ENCODE results near the gene TMEM107.
A peak's percentile ranks its signal among the peaks of the same experiment; 100 is the strongest.

The TMEM107 gene

DNA sequence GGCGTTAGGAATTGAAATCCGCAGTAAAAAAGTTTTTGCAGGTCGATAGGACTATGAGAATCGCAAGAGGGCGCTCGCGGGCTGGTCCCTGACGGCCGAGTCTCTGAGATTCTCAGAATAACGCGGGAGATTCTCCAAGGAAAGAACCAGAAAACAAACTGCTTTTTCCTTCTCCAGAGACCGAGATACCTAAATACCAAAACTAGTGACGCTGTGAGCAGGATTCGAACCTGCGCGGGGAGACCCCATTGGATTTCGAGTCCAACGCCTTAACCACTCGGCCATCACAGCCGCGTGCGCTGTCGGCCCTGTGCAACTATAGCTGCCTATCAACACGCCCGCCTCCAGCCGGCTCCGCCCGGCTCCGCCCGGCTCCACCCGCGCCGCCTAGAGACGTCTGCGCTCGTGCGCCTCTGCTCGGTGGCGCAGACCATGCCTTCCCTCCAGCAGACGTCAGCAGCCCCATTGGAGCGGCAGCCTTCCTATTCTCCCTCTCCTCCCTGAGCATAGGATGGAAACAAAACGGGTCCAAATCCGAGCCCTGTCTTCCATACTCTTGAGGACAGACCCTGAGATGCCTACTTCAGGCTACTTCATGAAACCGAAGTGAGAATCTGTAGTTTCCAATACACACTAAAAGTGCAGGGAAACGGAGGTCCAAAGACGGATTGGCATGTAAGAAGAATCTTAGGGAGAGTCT is 37.4 kb downstream of the TMEM107 start:
- H3K4me3 ChIP-seq (ENCODE audit: low read depth, low read length): peak overlapping the region; percentile 67

DNA sequence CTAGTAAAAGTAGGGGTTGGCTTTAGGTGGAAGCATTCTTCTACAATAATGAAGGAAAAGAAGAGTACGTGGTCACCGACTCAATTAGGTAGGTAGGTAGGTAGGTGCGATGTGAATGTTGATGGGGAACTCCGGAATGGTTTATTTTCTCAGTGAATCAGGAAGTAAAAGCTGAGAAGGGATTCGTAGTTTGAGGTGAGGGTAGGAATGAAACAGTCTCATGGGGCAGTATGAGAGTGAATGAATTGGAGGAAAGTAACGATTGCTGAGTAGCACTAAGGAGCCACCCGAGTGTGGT is 37.9 kb downstream of the TMEM107 start:
- peak overlapping the region; percentile 67 for H3K4me3 ChIP-seq (ENCODE audit: low read depth, low read length)

DNA sequence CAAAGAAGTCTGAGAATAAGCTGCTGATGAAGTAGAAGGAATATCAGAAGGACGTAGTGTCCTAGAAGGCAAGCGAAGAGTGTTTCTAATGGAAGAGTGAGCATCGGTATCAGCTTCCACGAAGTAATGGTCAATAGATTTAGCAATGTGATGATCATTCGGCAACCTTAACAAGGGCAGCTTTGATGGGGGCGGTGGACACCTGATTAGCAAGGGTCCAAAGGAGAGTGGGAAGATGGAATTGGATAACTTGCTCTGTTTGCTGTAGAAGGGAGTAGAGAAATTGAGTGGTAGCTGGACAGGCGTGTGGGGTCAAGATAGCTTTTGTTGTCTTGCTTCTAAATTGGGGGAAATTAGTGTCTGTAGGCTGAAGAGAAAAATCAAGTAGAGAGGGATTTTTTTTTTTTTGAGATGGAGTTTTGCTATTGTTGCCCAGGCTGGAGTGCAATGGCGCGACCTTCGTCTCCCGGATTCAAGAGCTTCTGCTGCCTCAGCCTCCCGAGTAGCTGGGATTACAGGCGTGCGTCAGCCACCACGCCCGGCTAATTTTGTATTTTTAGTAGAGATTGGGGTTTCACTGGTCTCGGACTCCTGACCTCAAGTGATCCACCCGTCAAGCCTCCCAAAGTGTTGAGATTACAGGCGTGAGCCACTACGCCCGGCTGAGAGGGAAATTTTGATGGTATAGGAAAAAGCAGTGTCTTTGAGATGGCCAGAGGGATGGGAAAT is 38.4 kb downstream of the TMEM107 start:
- peak overlapping the region; percentile 67 for H3K4me3 ChIP-seq (ENCODE audit: low read depth, low read length)

DNA sequence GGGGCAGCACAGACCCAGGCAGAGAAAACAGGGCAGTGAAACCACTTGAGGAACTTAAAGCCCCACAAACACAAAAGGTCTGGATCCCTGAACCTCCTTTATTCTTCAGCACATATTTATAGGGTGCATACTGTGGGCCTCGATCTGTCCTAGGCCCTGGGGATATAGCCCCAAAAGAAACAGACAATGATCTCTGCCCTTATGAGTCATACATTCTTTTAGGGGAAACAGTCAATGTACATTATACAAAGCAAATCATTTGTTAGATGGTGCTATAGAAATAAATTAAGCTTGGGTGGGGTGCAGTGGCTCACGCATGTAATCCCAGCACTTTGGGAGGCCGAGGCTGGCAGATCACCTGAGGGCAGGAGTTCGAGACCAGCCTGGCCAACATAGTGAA is 42.2 kb downstream of the TMEM107 start:
- H3K4me3 ChIP-seq (ENCODE audit: low read depth, low read length): no peak overlapping the region

DNA sequence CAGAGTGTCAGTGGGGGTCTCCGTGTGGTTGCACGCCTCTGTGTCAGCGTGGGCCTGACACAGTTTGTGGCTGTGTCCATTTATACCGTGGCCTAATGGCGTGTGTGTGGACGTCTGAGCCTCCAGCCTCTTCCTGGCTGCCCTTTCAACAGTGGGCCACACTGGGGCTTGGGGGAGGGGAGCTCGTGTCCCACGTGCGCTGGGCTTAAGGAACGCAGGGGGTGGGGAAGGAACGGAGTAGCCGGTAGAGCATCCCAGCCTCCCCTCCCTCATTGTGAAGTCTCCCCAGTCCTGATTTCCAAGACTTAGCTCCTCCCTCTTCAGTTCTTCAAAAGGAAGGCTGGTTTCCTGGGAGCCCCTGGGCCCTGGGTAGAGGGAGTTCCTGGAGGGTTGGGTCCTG is 42.8 kb downstream of the TMEM107 start:
- H3K4me3 ChIP-seq (ENCODE audit: low read depth, low read length): no peak overlapping the region

DNA sequence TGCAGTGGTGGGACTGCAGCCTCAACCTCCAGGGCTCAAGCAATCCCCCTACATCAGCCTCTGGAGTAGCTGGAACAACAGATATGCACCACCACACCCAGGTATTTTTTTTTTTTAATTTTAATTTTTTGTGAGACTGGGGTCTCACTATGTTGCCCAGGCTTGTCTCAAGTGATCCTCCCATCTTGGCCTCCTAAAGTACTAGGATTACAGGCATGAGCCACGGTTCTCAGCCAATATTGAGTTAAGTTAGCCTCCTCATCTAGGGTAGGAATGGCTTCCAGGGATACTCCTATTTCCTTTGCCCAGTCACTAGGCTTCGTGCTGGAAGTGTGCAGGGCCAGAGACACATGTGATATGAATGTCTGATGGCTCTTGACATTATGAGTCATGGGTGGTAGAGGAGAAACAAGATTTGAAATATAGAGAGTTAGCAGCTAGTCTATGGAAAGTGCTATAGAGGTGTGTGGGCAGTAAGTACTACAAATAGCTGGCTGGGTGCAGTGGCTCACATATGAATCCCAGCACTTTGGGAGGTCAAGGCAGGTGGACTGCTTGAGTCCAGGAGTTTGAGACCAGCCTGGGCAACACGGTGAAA is 44.2 kb downstream of the TMEM107 start:
- H3K4me3 ChIP-seq (ENCODE audit: low read depth, low read length): no peak overlapping the region

DNA sequence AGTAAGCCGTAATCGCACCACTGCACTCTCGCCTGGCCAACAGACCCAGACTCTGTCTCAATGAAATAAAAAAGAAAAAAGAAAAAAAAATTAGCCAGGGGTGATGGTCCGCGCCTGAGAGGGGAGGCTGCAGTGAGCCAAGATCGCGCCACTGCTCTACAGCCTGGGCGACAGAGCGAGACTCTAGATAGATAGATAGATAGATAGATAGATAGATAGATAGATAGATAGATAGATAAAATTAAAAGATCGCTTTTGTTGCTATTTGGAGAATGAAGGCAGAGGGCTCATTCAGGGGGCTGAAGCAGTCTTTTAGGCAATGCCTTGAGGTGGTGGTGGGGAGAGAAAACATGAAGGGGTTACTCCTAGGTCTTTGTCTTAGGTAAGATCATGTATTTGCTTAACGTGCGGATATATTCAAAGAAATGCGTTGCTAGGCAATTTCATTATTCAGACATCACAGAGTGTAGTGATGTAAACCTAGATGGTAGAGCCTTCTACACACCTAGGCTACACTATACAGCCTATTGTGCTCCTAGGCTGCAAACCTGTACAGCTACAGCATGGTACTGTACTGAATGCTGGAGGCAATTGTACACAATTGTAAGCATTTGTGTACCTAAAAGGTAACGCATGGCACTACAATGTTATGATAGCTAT is 47.9 kb downstream of the TMEM107 start:
- no peak overlapping the region for H3K4me3 ChIP-seq (ENCODE audit: low read depth, low read length)

DNA sequence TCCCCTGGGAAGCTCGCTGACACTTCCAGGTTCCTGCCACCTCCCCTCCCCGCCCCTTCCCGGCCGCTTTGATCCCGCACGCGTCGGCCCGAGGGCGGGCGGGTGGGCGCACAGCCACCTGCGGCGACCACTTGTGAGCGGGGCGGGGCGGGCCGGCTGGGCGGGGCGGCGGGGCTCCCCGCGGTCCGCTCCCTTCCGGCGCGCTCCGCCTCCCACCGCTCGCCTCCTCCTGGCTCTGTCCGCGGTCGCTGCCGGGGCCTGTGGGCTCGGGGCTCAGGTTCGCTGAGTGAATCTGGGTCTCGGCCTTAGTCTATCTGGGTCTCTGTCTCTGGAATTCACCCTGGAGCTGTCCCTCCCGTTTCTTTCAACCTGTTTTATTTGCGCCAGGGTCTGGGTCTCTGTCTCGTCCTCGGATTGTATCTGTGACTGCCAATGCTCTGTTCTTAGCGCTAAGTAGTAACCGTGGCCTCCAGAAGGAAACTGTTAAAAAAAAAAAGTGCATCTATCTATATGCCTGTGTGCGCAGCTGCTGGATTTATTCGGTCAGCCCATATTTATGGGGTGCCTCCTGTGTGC is 49.6 kb downstream of the TMEM107 start:
- peak overlapping the region; percentile 52 for H3K4me3 ChIP-seq (ENCODE audit: low read depth, low read length)

DNA sequence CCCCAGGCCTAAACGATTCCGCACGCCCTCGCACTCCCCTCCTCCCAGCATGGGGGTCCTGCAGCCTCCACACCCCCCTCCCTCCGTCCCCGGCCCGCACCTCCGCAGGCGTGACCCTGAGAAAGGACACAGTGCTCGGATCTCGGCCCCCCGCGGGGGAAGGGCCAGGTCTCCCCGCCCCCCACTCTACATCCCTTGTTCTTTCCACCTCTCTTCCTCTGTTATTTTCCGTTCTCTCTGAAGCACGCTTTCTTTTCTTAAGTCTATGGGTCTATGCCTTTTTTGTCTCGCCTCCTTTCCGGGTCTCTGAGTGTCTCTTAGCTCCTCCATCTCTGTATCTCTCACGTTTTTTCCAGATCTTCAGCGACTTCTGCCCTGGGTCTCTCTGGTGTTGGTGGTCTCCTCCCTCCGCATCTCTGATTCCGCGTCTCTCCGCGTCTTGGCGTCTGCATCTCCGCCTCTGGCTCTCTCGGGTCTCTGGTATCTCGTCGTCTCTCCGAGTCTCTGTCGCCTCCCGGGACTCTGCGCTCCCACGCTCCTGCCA is 50.2 kb downstream of the TMEM107 start:
- peak overlapping the region; percentile 52 for H3K4me3 ChIP-seq (ENCODE audit: low read depth, low read length)

DNA sequence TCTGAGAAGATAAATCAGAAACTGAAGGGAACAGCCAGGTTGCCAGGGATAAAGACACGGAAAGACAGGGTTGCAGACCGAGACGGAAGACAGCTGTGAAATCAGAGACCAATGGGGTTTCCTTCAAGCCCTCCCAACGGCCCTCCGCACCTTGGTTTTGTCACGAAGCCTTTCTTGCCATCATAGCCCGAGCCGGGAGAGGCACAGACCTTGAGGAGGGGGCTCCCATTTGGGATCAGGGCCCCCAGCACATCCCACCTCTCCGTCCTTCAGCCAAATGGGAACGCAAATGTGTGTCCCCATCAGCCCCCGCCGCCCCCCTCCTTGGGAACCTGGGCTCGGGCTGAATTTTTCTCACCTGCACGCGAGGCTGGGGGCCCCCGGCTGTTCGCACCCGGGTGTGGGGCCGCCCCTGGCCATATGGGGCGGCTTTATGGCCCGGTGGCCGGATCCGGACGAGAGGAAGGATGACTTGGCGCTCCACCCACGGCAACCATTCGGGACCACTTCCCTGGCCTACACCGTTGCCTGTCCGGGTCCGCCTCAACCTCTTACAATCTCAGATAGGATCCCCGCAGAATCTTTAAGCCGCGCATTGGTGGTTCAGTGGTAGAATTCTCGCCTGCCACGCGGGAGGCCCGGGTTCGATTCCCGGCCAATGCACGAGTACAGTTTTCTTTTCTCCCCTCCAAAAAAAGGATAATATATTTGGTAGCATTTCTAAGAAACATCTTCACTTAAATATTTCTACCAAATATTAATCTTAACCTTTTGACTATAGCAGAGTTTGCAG is 50.8 kb downstream of the TMEM107 start:
- peak overlapping the region; percentile 52 for H3K4me3 ChIP-seq (ENCODE audit: low read depth, low read length)

DNA sequence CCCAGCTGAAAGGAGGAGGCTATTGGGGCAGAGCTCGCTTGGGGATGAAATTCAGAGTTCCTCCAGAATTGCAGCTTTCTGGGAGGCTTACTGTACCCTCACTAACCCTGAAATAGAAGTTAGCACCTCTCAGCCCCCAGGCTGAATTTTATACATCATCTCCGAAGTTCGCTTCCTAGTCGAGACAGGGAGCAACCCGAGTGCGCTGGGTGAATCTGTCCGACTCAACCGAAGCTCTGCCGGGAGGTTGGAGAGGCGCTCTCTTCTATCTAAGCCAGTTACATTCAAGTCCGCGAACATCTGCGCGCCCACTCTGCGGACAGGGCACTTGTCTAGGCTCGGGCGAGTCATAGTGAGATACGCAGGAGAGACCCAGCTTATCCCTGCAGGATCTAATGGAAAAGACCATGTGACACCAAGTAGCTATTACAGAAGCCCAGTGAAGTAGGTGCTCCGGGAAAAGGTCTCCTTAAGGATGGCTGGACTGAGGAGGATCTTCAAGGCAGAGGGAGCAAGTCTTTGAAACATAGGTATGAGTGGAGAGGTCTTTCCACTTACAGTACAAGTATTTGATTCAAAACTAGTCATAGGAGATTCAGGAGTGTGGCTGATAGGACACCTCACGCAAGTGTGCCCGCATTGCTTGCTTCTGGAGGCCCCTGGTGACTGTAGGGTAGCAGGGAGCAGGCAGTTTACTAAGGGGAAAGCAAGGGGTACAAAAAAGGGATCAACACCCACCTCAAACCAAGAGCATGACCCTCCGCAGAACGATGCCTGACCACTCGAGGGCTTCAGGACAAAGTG is 51.6 kb downstream of the TMEM107 start:
- H3K4me3 ChIP-seq (ENCODE audit: low read depth, low read length): peak overlapping the region; percentile 35

DNA sequence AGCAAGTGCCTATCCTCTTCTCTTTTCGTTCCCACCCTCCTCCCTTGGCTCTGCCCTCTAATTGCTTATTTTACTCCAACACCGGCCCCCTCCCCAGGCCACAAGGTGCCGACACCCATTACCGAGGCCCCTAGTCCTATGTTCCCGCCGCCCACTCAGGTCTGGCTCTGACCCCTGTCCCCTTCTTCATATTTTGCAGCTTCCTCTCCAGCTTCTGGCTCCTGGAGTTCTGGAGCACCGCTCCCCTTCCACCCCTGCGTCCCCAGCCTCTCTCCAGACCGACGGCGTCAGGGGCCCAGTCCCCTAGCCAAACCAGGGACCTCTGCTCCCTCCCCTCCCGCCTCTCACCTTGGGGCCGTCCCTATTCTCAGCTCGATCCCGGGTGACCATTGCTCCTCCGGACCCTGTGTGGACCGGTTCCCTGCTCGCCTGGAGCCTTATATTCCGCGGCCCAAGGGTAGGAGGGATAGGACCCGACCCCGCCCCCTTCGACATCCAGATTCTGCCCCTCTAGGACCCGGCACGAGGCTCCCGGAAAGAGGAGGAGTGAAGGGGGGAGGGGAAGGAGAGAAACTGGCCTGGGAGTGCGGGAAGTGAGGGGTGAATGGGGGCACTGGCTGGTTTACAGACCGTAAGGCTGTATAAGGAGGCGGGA is 52.4 kb downstream of the TMEM107 start, which contains the start of gene HES7:
TSS of gene HES7 (minus strand) at position 412 of the 655 bp plus-strand sequence. CDS start at position 390, 22 bp downstream.
- peak within 1 kb of the TSS; percentile 58 for H3K4me3 ChIP-seq (ENCODE audit: low read depth, low read length)

DNA sequence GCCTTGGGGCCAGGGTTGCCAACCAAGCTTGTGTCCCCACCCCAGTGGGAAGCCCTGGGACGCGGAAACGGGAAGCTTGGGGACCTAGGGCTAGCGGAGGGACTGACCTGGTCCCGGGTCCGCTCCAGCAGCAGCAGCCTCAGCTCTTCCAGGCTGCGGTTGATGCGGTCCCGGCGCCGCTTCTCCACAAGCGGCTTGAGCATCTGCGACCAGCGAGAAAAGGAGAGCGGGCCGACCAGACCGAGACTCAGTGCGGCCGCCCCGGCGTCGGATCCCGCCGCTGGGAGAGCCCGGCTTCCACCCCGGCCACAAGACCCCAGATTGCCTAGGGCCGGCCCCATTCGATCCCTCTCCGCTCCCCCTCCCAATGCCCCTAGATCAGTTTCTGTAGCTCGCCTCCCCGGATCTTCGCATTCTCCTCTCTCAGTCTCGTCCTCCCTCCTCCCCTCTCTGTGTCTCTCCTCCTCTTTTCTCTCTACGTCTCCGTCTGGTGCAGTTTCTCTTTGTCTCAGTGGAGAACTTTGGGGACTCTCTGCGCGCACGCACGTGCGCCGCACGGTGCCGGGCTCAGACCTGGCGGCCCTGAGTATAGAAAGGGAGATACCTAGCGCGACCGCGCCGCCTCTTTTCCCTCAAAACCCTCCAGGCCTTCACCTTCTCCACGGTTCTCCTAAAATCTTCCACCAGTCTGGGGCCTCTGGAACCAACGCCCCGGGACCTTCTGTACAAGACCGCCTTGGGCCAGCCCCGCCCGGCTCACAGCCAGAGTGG is 53.1 kb downstream of the TMEM107 start:
- H3K4me3 ChIP-seq (ENCODE audit: low read depth, low read length): peak overlapping the region; percentile 58
